Measurements from ENCODE around the gene FAM32A.

GRCh38 chr19:16225279-16226183 lies 40.3 kb downstream of the FAM32A start:
- TF ChIP-seq CTCF (conservative IDR thresholded peaks at IDR 0.05 in 1 of 2, IDR thresholded peaks at IDR 0.05 in 1 of 2; ENCODE audit: low read depth in 1 of 2, low read length in 2 of 2) (no peak), EZH2 (IDR thresholded peaks at IDR 0.05; ENCODE audit: low read length, missing control alignments) (no peak)
